ENCODE results near the gene UNC5B. TPM values are rescaled to one million over a fixed set of nuclear protein-coding genes. Genes with fewer than 3 reads are reported as not detected.
A peak's percentile ranks its signal among the peaks of the same experiment; 100 is the strongest.
"Not testable (repeated sequence)": the region's sequence is repeated elsewhere in the genome, so short reads cannot be mapped to it uniquely, and the experiment has no call there.

Gene UNC5B
- total and polyA plus RNA-seq, 7 donors = 1.4 to 12.7 (median 1.8) TPM

GRCh38 chr10:71270301-71271220 is 58.2 kb downstream of the UNC5B start:
- Histone ChIP-seq H3K27ac (no peak overlapping the region), H3K27me3 (no peaks in the 10 kb centered on the region), H3K36me3 (no peaks in the 10 kb centered on the region), H3K4me1 (peaks cover under 1 to 50% (median 30%) of the 10 kb centered on the region in 4 donors), H3K4me3 (no peak overlapping the region), H3K9me3 (no peaks in the 10 kb centered on the region)
- no peak for DNase-seq
- WGBS, 2 donors = 48 to 59% methylated on average over 10 of the region's 10 CpGs
- intact Hi-C loops (cut with DNase I) = no loop called here
- TF ChIP-seq, protein P1, sequence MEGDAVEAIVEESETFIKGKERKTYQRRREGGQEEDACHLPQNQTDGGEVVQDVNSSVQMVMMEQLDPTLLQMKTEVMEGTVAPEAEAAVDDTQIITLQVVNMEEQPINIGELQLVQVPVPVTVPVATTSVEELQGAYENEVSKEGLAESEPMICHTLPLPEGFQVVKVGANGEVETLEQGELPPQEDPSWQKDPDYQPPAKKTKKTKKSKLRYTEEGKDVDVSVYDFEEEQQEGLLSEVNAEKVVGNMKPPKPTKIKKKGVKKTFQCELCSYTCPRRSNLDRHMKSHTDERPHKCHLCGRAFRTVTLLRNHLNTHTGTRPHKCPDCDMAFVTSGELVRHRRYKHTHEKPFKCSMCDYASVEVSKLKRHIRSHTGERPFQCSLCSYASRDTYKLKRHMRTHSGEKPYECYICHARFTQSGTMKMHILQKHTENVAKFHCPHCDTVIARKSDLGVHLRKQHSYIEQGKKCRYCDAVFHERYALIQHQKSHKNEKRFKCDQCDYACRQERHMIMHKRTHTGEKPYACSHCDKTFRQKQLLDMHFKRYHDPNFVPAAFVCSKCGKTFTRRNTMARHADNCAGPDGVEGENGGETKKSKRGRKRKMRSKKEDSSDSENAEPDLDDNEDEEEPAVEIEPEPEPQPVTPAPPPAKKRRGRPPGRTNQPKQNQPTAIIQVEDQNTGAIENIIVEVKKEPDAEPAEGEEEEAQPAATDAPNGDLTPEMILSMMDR (IDR thresholded peaks at IDR 0.05) = peak in 3 of 4 experiments; percentile 20 to 68 (median 39)
- TF ChIP-seq POLR2A (IDR thresholded peaks at IDR 0.05) (no peak), EP300 (IDR thresholded peaks at IDR 0.05) (no peak), POLR2AphosphoS5 (IDR thresholded peaks at IDR 0.05) (no peak)

DNA sequence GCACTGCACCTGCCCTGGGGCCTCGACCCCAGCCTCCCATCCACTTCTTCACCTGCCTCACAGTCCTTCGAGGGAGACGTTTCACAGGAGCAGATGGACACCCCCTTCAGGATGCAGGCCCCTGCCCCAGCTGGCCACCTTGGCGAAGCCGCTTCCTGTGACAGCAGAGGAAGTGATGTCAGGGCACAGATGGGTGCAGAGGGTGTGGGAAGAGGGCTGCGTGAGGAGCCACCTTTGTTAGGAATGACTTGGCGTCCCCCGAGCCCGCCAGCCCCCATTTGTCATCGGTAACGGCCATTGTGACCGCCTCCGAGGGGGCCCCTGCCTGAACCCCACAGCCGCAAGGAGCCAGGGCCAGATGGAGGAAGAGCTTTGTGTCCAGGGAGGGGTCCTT is 59.3 kb downstream of the UNC5B start:
- no peak for TF ChIP-seq EP300 (IDR thresholded peaks at IDR 0.05)
- no peak for TF ChIP-seq POLR2A (IDR thresholded peaks at IDR 0.05)
- TF ChIP-seq POLR2AphosphoS5 (IDR thresholded peaks at IDR 0.05) = no peak
- TF ChIP-seq, protein P1 (IDR thresholded peaks at IDR 0.05) = no peak
- Histone ChIP-seq H3K9me3 (no peaks in the 10 kb centered on the region), H3K4me3 (no peak overlapping the region), H3K36me3 (no peaks in the 10 kb centered on the region), H3K27ac (no peak overlapping the region), H3K4me1 (peaks cover 0 to 39% (median 19%) of the 10 kb centered on the region in 4 donors), H3K27me3 (no peaks in the 10 kb centered on the region)
- WGBS, 2 donors = 64 to 85% methylated on average over 14 of the region's 14 CpGs
- no peak for DNase-seq
- intact Hi-C loops (cut with DNase I) = no loop called here

DNA sequence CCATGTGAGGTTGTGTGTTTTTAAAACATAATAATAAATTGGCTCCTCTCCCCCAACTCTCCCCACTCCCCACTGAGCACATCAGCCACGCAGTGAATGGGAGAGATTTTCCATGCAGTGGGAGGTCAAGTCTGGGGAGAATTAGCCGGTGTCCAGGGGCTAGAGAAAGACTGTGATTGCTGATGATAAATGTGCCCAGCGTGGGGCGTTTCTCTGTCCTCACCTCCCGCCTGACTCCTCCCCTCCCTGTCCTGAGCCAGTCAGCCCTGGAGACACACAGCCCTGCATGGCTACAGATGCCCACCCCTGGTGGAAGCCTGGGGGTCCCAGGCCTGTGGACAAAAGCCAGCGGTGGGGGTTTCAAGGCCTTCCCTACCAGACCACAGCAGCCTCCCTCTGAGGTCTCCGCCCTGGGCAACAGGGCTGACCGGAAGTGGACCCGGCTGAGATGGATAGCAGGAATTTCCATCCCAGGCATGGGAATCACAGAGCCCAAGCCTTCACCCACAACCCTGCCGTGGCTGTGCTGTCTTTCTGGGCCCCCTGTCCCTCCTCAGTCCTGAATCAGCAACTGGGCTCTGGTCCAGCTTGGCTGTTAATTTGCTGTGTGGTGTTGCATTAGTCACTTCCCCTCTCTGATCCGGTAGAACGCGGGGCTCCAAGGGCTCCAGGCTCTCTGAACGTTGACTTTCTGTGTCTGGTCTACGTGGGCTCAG is 59.8 kb downstream of the UNC5B start:
- WGBS, 2 donors = 72 to 78% methylated on average over 15 of the region's 15 CpGs
- no peak overlapping the region for H3K4me3 ChIP-seq
- H3K9me3 ChIP-seq = no peaks in the 10 kb centered on the region
- intact Hi-C loops (cut with DNase I) = no loop called here
- no peak for DNase-seq
- no peaks in the 10 kb centered on the region for H3K36me3 ChIP-seq
- TF ChIP-seq, protein P1 (IDR thresholded peaks at IDR 0.05) = no peak
- no peak for TF ChIP-seq POLR2AphosphoS5 (IDR thresholded peaks at IDR 0.05)
- TF ChIP-seq EP300 (IDR thresholded peaks at IDR 0.05) = no peak
- H3K4me1 ChIP-seq = peaks cover 0 to 34% (median 16%) of the 10 kb centered on the region in 4 donors
- H3K27ac ChIP-seq = no peak overlapping the region
- no peaks in the 10 kb centered on the region for H3K27me3 ChIP-seq

- DNase-seq; H3K9me3 ChIP-seq; H3K27ac ChIP-seq; H3K4me3 ChIP-seq; H3K27me3 ChIP-seq; H3K36me3 ChIP-seq; intact Hi-C loops (cut with DNase I): not testable (repeated sequence)
- H3K4me1 ChIP-seq = peaks cover 0 to 28% (median 16%) of the 10 kb centered on the region in 4 donors
- 77 to 90% methylated on average over 11 of the region's 11 CpGs for WGBS, 2 donors
Observed at GRCh38 chr10:71272974-71273373, 60.6 kb downstream of the UNC5B start.

DNA sequence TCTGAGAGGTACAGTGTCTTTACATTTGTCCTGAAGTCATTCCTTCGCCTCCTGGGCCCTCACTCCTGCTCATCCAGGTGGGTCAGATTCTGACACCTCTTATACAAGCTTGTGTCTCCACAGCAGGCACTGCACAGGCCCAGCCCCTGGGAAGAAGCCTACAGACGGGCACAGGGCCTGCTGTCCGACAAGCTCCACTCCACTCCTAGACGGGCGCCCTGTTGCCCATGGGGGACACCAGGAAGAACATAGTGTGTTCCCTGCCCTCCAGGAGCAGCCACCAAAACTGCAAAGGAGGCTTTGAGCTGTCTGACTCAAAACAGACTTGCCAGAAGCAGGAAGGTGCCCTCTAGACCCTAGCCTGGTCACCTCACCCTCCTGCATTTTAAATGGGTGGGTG is 61.1 kb downstream of the UNC5B start:
- no peaks in the 10 kb centered on the region for H3K27me3 ChIP-seq
- WGBS, 2 donors = 92 to 94% methylated on average over 5 of the region's 5 CpGs
- H3K9me3 ChIP-seq = no peaks in the 10 kb centered on the region
- TF ChIP-seq, protein P1 (IDR thresholded peaks at IDR 0.05) = no peak
- TF ChIP-seq POLR2AphosphoS5 (IDR thresholded peaks at IDR 0.05) = no peak
- no peak for TF ChIP-seq EP300 (IDR thresholded peaks at IDR 0.05)
- H3K27ac ChIP-seq = no peak overlapping the region
- DNase-seq = no peak
- H3K36me3 ChIP-seq = no peaks in the 10 kb centered on the region
- peaks cover 0 to 22% (median 15%) of the 10 kb centered on the region in 4 donors for H3K4me1 ChIP-seq
- intact Hi-C loops (cut with DNase I) = no loop called here
- no peak overlapping the region for H3K4me3 ChIP-seq

Measured in sigmoid colon (tissue), 7 donors.